Measurements from ENCODE around the gene MAP3K8. TPM values are rescaled to one million over a fixed set of nuclear protein-coding genes. Genes with fewer than 3 reads are reported as not detected.

The MAP3K8 gene
- total RNA-seq, 1 donor from 2014 or later: 1.7 TPM

- H3K27ac Mint-ChIP-seq (ENCODE audit: unreplicated experiment): no peak overlapping the region
- H3K36me3 Mint-ChIP-seq (ENCODE audit: unreplicated experiment): no peaks in the 10 kb centered on the region
- no peaks in the 10 kb centered on the region for H3K27me3 Mint-ChIP-seq (ENCODE audit: unreplicated experiment)
- H3K9me3 Mint-ChIP-seq (ENCODE audit: unreplicated experiment): no peaks in the 10 kb centered on the region
- H3K4me1 Mint-ChIP-seq (ENCODE audit: low read depth, unreplicated experiment): no peaks in the 10 kb centered on the region
- TF ChIP-seq, protein P1, sequence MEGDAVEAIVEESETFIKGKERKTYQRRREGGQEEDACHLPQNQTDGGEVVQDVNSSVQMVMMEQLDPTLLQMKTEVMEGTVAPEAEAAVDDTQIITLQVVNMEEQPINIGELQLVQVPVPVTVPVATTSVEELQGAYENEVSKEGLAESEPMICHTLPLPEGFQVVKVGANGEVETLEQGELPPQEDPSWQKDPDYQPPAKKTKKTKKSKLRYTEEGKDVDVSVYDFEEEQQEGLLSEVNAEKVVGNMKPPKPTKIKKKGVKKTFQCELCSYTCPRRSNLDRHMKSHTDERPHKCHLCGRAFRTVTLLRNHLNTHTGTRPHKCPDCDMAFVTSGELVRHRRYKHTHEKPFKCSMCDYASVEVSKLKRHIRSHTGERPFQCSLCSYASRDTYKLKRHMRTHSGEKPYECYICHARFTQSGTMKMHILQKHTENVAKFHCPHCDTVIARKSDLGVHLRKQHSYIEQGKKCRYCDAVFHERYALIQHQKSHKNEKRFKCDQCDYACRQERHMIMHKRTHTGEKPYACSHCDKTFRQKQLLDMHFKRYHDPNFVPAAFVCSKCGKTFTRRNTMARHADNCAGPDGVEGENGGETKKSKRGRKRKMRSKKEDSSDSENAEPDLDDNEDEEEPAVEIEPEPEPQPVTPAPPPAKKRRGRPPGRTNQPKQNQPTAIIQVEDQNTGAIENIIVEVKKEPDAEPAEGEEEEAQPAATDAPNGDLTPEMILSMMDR (IDR thresholded peaks at IDR 0.05; ENCODE audit: partially characterized antibody, unreplicated experiment): no peak
- no peak overlapping the region for H3K4me3 Mint-ChIP-seq (ENCODE audit: unreplicated experiment)
- DNase-seq: no peak
Observed at GRCh38 chr10:30460121-30460520, 26.1 kb downstream of the MAP3K8 start.

DNA sequence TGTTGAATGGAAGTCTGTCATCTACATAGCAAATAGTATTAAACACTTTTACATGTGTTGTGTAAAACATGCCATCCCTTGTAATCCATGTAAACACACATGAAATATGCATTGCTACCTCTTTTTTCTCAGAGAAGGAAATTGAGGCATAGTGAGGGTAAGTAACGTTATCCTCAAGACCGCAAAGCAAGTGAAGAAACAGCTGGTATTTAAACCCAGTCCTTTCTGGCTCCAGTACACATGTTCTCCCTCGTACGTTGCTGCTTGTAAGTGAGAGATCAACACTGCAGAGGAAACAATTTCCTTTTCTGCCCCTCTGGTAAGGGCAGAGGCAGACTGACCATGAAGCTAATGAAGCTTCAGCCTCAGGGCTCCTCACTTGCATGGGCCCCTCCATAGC is 28.5 kb downstream of the MAP3K8 start:
- H3K4me3 Mint-ChIP-seq (ENCODE audit: unreplicated experiment): no peak overlapping the region
- no peaks in the 10 kb centered on the region for H3K36me3 Mint-ChIP-seq (ENCODE audit: unreplicated experiment)
- TF ChIP-seq, protein P1 (IDR thresholded peaks at IDR 0.05; ENCODE audit: partially characterized antibody, unreplicated experiment): no peak
- no peaks in the 10 kb centered on the region for H3K4me1 Mint-ChIP-seq (ENCODE audit: low read depth, unreplicated experiment)
- peaks cover 3% of the 10 kb centered on the region for H3K27me3 Mint-ChIP-seq (ENCODE audit: unreplicated experiment)
- no peak for DNase-seq
- H3K27ac Mint-ChIP-seq (ENCODE audit: unreplicated experiment): no peak overlapping the region
- no peaks in the 10 kb centered on the region for H3K9me3 Mint-ChIP-seq (ENCODE audit: unreplicated experiment)

DNA sequence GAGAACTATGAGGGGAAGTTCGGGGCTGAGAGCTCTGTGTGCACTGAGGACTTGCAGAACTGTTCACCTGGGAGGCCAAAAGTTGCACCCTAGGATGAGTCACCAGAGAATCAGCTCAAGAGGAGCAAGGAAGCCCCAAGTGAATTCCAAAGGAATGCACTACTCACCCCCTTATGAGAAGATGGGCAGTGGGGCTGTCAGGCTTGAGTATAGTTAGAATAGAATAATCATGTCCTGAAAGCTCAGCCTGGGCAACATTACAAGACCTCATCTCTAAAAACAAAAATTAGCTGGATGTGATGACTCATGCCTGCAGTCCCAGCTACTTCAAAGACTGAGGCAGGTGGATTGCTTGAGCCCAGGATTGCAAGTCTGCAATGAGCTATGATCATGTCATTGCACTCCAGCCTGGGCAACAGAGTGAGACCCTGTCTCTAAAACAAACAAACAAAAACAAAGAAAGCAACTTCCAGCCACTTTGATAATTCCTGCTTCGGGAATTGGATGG is 30.0 kb downstream of the MAP3K8 start:
- Mint-ChIP-seq H3K36me3 (ENCODE audit: unreplicated experiment) (no peaks in the 10 kb centered on the region), H3K4me1 (ENCODE audit: low read depth, unreplicated experiment) (no peaks in the 10 kb centered on the region), H3K27ac (ENCODE audit: unreplicated experiment) (no peak overlapping the region), H3K27me3 (ENCODE audit: unreplicated experiment) (peaks cover 3% of the 10 kb centered on the region), H3K4me3 (ENCODE audit: unreplicated experiment) (no peak overlapping the region), H3K9me3 (ENCODE audit: unreplicated experiment) (no peaks in the 10 kb centered on the region)
- TF ChIP-seq, protein P1 (IDR thresholded peaks at IDR 0.05; ENCODE audit: partially characterized antibody, unreplicated experiment): no peak
- DNase-seq: no peak

DNA sequence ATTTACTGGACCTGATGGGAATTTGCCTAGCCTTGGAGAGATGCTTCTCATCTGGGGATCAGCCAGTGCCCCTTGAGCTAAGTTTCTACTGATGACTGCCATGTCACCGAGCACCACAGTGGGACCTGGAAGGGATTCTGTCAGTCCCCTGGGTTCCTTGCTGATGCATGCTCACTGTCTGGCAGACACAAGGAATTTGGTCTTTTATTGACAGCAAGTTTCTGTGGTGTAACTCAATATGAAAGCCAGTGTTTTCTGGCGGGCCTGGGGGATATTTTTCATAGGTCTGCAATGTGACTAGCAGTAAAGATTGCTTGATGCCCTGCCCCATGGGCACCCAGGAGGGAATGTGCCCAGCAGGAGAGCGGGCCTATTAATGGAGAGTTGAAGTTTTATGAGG is 30.7 kb downstream of the MAP3K8 start:
- Mint-ChIP-seq H3K4me3 (ENCODE audit: unreplicated experiment) (no peak overlapping the region), H3K27ac (ENCODE audit: unreplicated experiment) (no peak overlapping the region), H3K27me3 (ENCODE audit: unreplicated experiment) (peaks cover 3% of the 10 kb centered on the region), H3K4me1 (ENCODE audit: low read depth, unreplicated experiment) (no peaks in the 10 kb centered on the region), H3K36me3 (ENCODE audit: unreplicated experiment) (no peaks in the 10 kb centered on the region), H3K9me3 (ENCODE audit: unreplicated experiment) (no peaks in the 10 kb centered on the region)
- DNase-seq: no peak
- TF ChIP-seq, protein P1 (IDR thresholded peaks at IDR 0.05; ENCODE audit: partially characterized antibody, unreplicated experiment): no peak

GRCh38 chr10:30466445-30466844 is 32.5 kb downstream of the MAP3K8 start:
- no peak overlapping the region for H3K27ac Mint-ChIP-seq (ENCODE audit: unreplicated experiment)
- TF ChIP-seq, protein P1 (IDR thresholded peaks at IDR 0.05; ENCODE audit: partially characterized antibody, unreplicated experiment): no peak

More at GRCh38 chr10:30466445-30466844, 32.5 kb downstream of the MAP3K8 start:
- Mint-ChIP-seq H3K36me3 (ENCODE audit: unreplicated experiment) (no peaks in the 10 kb centered on the region), H3K4me1 (ENCODE audit: low read depth, unreplicated experiment) (no peaks in the 10 kb centered on the region), H3K9me3 (ENCODE audit: unreplicated experiment) (no peaks in the 10 kb centered on the region), H3K27me3 (ENCODE audit: unreplicated experiment) (peaks cover 3% of the 10 kb centered on the region), H3K4me3 (ENCODE audit: unreplicated experiment) (no peak overlapping the region)
- DNase-seq: no peak

Data from glutamatergic neuron (in vitro differentiated cells).